ENCODE results near the gene PAQR5.

The PAQR5 gene

DNA sequence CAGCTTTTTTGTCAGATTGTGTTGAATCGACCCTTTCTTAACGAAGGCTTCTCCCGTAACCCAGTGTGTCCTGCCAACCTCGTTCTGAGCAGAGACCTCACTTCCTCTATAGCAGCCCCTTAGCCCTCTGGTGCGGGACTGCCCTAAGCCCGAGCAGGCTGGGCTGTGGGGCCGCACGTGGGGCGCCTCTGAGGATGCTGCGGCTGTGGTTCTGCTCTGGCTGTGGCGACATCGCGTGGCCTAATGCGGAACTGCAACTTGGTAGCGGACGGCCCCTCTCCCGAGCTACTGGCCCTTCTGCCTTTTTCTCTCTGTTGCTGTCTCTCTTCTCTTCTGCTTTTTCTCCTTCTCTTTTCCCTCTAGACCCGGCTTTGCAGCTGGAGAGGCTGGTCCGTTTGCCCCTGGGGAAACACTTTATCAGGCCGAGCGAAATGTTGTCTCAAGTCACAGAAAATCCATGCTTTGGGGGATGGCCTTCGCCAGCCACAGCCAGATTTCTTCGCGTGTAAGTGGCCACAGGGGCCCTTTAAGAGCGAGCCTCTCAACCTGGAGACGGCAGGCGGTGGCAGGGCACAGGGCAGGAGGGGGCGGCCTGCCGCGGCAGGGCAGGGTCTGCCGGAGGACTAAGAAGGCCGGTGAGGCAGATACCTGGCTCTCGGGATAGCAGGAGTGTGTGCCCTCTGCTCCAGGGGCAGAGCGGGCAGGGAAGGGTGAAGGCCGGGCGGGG is 96.0 kb downstream of the PAQR5 start:
- peak; percentile 82 for DNase-seq

DNA sequence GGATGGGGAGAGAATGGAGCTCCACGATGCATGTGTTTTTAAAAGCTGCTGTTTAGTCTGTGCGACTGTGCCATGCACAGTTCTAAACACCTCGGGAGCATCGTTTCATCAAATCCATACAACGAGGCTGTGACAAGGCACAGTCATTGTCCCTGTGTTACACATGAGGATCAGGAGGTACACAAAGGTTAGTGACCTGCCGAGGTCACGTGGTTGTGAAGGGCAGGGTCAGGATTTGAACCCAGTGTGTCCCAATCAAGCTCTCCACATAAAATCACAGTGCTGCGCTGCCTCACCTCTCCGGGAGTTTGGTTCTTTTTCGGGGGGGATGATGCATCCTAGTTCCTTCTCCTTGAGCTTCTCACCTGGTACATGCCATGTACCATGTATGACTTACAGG is 96.7 kb downstream of the PAQR5 start:
- no peak for DNase-seq

DNA sequence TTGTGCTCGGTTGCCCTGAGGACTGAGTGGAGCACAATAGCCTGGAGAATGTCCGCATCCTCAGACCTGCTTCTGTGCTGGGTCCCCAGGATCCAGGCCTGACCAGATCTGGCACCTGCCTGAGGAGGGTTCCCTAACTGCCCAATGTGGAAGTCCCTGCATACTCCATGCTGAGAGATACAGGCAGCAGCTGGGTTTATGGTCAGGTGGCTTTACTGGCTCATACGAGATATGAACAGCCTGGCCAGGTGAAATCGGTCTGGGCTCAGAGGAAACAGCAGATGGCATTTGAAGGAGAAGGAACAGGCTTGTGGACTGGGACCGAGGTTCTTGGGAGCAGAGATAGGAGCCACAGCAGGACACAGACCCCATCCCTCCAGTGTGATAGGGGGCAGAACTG is 97.3 kb downstream of the PAQR5 start:
- DNase-seq, result no peak

DNA sequence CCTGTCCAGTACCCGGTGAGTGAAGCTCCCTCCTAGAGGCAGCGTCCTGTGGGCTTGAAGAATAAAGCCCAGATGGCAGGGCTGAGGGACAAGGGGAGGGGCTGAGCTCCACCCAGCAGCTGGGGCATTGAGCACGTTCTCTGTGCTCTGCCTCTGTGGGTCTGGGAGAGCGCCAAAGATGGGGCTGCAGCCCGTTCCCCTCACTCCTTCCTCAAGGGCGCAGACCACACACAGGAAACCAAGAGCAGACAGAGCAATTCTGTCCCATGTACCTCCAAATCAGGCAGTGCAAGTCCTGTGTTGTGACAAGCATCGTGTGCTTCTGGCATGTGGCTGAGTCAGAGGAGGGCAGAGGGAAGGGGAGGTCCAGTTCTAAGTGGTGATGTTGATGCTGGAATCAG is 99.8 kb downstream of the PAQR5 start:
- DNase-seq, result peak; percentile 80

DNA sequence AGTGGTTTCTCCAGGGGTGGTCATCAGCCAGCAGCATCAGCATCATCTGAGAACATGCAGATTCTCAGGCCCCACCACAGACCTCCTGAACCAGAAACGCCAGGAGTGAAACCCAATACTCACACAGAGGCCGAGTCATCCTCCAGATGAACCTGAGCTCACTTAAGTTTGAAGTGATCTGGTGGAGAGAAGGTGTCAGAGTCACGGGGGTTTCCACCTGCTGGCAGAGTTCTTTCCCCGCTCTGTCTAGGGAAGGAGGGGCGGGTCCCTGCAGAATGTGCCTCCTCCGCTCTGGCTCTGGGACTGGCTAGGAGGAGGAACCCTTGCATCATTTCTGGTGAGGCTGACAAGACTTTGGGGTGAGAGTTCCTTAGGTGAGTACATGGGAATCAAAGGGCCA is 102.1 kb downstream of the PAQR5 start:
- no peak for DNase-seq

DNA sequence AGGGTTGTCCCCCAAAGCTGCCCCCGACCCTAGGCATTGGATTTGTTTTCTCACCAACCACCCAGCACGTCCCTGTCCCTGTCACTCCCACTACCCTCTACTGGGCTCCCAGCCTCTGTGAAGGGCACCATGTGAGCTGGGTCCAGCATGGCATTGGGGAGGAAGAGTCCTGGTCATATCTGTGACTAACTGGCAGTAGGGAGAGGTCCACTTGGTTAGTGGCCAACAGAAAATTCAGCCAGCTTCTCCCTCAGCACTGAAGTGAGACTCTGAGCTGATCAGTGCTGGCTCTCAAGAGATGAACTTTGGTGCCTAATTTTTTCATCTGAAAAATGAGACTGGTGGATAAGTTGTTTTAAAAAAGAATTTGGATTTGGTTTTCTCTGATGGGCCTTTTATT is 104.1 kb downstream of the PAQR5 start:
- DNase-seq, result no peak

DNA sequence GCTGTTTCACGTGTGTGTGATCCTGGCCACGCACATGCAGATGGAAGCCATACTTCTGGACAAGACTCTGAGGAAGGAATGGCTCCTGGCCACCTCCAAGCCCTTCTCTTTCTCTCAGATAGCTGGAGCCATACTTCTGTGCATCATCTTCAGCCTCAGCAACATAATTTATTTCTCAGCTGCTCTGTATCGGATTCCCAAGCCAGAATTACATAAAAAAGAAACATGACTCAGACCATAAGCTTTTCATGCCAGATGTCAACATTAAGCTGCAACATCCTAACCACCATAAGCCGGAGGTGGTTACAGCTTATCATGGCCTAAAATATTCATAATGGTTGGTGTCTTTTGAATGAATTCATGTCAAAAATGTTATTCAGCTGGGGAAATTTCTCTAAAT is 104.9 kb downstream of the PAQR5 start:
- DNase-seq, result no peak

DNA sequence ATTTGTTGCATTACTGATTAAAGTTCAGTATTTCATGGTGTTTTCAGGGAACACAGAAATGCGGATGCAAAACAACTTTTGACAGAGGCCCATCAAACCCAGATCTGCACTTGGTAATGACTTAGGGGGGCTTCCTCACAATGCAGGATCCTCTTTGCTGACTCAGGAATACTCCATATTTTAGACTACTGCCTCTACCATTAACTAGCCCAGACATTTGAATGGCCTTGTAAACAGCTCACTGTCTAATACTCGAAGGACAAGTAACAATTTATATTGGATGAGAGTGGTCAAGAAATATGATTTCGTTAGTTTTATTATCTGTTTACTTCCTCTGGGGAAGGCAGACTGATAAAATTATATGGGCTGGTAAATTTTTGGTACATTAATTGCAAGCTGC is 106.4 kb downstream of the PAQR5 start:
- no peak for DNase-seq

DNA sequence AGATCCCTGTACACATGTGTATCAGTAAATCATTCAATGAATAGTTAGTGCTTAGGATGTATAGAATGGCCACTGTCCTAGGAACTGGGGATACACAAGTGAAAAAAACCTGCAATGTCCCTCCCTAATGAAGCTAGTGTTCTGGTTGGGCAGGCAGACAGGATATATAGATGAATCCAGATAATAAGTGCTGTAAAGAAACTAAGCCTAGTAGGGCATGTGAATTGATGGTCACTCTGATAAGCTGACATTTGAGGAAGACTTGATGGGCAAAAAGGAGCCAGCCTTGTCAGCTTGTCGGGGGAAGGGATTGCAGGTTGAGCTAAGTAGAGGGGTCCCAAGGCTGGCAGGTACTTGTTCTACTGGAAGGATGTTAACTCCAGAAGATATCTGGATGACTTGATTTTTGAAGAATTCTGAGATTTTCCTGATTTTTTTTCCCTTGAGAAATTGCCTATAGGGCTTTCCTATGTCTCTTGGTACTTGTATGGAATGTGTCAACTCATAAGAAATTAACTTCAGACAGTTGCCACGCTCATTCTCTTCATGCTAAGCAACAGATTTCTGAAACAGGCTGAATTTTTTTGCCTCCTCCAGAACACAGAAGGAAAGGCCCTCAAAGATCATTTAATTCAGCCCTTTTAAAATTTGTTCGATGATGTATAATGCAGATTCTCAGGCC is 109.1 kb downstream of the PAQR5 start:
- DNase-seq, result no peak

DNA sequence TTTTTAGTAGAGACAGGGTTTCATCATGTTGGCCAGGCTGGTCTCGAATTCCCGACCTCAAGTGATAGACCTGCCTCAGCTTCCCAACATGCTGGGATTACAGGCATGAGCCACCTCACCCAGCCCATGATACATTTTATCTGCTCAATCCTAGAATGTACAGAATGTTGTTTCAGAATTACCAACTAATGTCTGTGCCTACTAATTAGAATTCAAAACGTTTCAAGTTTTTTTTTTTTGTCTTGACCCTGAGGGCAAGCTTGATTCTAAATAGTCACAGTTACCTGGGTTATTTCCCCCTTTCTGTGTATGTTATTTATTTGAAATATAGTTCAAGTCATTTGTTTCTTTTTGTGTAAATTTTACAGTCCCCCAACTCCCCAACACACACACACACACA is 110.1 kb downstream of the PAQR5 start:
- DNase-seq, result no peak

DNA sequence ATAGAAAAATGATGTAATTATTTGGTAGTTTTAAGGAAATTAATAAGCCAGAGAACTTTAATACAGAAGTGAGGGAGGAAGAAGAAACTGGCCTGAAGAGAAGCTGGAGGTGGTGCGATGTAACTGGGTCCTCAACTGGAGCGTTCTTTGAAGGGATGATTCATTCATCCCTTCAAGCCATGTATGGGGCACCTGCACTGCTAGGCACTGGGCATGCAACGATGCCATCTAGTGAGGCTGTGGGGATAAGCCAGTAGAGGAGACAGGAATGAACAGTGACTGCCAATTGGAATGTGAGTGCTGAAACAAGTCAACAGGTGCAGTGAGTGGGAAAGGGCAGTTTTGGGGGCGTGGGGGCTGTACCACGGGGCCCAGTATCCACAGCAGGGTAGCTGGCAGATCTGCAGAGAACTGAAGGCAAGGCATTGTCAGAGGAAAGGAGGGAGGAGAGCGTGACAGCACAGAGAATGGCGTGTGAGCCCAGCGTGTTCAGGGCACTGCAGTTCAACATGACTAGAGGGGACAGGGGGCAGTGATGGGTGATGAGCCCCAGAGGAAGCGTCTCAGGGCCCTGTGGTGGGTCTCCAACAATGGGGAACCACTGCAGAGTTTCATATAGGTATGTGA is 111.6 kb downstream of the PAQR5 start:
- DNase-seq, result peak; percentile 6

DNA sequence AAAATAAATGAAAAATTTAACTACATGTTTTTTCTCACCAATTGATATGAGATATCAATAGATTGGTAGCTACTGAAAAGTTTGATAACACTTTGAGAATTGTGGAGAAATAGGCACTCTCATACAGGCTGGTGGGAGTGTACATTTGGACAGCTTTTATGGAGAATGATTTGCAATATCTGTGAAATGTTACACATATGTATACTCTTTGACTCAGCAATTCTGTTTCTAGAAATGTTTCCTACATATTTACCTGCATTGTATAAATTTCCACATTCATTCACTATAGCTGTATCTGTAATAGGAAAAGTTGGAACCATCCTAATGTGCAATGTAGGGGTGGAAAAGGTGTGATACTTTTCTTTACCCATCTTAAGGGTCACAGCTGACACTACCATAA is 113.6 kb downstream of the PAQR5 start:
- no peak for DNase-seq

DNA sequence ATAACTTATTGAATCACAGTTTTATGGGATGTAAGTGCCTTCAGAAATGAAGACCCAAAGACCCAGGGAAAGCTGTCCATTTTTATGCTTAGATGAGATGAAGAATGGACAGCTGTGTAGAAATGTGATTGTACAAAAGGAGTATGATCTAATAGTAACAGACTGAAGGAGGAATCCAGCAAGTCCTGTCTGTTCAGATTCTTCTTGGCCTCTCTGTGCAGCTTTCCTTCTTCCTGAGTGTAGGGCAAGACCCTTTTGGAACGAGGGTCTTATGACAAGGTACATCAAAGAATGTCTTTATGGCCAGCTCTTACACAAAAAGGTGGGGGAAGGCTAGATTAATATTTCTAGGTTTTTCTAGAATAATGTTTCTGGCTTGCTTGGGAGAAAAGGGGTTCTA is 114.0 kb downstream of the PAQR5 start:
- DNase-seq, result no peak

DNA sequence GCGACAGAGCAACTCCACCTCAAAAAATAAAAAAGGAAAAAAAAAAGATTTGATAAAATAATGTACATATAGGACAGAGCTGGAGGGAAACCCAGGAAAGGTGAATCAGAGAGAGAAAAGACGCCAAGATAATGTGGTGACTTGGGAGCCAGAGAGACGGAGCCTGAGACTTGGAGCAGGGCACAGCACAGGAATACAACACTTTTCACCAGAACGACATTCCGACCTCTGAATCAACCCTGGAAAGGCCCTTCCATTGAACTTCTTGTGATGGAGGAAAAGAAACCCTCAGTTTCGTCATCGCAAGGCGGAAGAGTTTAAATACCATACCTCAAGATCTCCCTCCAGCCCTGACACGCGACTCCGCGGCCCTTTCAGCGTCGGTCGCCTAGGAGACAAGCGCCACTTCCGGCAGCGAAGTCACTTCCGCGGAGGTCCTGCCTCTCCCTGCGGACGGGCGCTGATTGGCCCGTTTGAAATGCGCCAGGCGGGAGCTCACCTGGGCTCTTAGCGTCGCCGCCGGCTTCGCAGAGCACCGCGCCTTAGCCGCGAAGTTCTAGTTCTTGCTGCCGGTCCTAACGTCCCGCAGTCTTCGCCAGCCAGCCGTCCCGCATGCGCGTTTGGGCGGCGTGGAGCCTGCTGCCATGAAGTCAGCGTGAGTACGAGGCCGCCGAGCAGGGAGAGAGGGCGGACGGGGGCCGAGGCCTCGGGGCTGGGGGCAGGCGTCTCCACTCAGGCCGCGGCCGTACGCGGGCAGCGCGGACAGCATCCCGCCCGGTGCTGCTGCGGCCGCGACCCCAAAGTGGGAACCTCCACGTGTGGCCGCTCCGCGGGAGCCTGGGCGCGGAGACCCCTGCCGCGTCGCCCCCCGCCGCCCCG is 115.3 kb downstream of the PAQR5 start, which contains the start of gene KIF23:
KIF23 (plus strand) TSS at position 528 of the 879 bp plus-strand sequence; CDS start at position 645, 117 bp downstream.
- DNase-seq, result peak; percentile 86

DNA sequence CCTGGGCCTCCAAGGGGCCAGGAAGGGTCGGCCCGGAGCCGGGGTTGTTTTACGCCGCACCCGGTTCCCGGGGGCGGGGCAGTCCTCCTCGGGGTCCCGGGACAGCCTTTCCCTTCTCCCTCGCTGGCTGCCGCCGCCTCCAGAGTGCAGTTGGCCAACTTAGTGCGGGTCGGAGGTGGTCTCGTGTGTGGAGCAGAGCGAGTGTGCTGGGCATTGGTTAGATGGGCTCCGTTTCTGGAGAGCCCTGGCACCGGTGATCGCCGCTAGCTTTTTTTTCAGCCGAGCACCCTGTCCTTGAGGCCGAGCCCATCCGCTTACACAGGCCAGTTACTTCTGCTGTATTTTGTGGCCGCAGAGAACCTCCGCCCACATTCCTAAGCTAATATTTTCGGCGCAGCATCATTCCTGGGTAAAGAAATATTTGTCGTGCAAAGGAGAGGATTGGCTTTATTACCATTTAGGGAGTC is 116.0 kb downstream of the PAQR5 start:
- DNase-seq, result no peak

DNA sequence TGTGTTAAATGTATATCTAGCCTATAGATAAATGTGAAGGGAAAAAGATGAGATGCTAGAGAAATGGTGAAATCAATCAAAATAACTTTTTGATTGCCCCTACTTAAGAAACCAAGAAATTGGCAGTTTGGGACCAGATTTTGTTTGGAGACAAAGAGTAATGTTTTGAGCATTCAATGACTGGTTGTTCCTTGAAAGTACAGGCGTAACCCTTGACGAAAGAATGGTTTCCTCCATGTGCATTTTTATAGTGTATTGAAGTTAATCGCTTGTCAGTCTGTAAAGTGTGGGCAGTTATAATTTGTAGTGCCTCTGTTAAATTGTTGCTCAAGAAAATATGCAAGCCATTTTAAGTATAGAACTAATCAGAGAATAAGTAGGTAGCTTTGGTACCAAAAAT is 116.7 kb downstream of the PAQR5 start:
- no peak for DNase-seq

DNA sequence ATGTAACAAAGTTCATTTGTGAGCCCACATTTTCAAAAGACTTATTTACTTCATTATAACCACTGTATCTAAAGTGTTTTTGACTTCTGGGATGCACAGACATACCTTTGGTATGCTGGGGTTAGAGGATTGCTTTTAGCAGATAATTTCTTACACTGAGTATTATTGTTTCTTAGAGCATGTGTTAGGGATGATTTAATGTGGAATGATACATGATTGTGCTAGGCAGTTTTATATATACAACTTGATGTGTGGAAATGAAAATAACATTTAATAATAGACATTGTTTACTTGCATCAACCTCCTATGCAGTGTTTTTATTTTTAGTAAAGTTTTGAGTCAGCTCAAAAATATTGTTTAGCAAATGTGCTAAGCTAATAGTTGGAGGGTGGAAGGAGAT is 118.9 kb downstream of the PAQR5 start:
- DNase-seq, result no peak

DNA sequence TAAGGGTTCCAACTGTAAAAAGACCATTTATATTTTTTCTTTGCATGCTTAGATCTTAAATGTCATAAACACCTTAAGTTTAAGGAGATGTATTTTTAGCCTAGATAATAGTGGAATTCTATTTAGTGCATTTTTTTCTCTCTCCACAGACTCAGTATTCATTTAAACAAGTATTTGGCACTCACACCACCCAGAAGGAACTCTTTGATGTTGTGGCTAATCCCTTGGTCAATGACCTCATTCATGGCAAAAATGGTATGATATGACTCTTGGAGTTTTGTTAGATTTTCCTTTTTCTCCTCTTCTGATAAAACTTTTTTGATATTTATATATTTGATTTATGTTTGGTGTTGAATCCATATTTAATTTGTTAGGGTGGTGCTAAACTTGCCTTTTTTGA is 122.8 kb downstream of the PAQR5 start:
- DNase-seq, result no peak

DNA sequence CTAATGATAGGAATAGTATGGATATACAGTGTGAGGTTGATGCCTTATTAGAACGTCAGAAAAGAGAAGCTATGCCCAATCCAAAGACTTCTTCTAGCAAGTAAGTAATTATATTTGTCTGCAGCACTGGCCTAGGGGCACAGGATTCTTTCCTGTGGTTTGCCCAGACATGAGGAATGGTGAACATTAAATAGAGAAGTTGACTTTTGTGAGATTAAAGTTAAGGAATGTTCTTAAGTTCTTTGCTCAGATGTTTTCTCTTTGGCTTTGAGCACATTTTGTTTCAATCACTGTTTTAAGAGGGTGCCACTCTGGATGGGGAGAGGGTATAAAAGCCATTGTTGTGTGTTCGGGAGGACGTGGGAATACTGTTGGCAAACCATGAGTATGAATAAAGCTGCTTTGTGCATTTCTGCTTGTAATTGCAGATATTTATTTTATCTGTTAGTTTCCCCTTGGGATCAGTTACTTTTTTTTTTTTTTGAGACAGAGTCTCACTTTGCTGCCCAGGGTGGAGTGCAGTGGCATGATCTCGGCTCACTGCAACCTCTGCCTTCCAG is 123.7 kb downstream of the PAQR5 start:
- DNase-seq, result no peak

DNA sequence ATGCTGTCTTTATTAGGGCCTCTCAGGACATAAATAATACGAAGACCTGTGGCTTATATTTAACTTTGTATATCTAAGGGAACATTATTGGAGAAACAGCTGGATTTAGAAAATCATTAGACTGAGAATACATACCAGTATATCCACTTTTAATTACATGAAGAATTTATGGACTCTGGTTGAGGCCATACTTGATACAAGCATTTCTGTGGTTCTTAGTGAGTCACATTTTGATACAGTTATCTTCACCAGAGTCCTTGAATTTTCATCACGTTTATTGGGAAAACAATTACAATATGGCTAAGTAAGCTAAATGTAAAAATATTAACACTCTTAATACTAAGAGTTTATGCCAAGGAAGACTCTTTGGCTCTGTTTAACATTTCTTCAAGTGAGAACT is 125.3 kb downstream of the PAQR5 start:
- DNase-seq, result no peak

DNA sequence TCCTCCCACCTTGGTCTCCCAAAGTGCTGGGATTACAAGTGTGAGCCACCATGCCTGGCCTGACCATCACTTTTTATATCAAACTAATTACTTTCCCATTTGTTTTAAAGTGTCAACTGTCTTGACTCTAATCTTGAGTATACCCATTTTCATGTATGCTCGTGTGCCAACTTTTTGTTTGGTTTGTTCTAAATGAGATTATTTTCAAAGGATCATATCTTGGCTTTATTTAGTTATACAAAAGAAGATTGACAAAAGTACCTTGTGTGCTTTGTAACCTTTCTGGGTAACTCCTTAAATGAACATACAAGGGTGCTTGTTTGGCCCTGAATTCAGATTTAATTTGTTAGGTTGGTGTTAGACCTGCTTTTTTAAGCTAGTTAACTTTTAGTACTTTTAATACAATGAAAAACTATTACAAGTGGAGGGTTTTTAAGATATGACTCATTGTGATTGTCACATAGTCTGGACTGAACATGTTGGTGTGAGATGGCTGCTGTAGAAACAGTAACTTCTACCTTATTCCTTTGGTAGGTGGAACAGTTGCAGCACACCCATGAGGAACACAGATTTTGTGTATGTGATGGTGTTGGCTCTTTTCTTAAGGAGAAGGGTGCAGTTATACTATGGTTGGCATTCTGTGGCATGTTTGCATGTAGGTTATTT is 126.2 kb downstream of the PAQR5 start:
- DNase-seq, result no peak

DNA sequence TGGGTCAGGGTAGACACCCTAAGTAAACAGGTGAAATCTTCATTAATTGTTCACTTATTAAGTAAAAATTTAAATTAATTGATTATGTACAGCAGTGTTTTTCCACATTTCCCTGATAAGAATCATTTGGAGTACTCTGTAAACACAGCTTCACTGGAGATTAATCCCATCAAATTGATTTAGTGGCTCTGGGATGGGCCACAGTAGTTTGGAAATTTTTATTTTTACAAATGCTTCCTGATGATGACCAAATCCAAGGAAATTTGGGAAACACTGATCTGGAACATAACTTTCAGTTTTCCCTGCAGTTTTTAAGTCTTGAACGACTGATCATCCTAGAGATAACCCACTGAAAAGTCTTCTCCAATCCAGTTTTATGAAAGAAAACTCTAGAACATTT is 135.1 kb downstream of the PAQR5 start:
- DNase-seq, result no peak

Measured in GDM1 (cell line).